Measurements from ENCODE around the gene SIRPD. TPM values are rescaled to one million over a fixed set of nuclear protein-coding genes. Genes with fewer than 3 reads are reported as not detected.

SIRPD gene
- total RNA-seq, 1 donor from 2014 or later = not detected

DNA sequence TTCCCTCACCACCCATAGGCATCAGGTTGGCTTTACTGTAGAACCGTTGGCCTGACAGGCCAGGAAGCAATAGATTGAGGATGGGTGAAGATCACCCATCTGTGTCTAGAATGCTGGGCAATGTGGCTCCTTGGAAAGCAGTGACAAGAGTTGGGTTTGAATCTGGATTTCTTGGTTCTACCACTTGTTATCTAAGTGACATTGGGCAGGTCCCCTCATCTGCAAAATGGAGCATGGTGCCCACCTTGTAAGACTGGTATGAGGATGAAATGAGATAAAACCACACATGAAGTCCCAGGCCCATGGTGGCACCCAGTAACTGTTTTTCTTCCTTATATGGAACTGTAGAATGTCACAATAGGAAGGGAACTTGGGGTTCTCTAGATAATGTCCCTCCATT lies 43.7 kb downstream of the SIRPD start:
- TF ChIP-seq, protein P1, sequence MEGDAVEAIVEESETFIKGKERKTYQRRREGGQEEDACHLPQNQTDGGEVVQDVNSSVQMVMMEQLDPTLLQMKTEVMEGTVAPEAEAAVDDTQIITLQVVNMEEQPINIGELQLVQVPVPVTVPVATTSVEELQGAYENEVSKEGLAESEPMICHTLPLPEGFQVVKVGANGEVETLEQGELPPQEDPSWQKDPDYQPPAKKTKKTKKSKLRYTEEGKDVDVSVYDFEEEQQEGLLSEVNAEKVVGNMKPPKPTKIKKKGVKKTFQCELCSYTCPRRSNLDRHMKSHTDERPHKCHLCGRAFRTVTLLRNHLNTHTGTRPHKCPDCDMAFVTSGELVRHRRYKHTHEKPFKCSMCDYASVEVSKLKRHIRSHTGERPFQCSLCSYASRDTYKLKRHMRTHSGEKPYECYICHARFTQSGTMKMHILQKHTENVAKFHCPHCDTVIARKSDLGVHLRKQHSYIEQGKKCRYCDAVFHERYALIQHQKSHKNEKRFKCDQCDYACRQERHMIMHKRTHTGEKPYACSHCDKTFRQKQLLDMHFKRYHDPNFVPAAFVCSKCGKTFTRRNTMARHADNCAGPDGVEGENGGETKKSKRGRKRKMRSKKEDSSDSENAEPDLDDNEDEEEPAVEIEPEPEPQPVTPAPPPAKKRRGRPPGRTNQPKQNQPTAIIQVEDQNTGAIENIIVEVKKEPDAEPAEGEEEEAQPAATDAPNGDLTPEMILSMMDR (IDR thresholded peaks at IDR 0.05) = no peak
- TF ChIP-seq EZH2phosphoT487 (IDR thresholded peaks at IDR 0.05) (no peak), EZH2 (IDR thresholded peaks at IDR 0.05) (no peak)
- no peaks in the 10 kb centered on the region for H3K9me3 Mint-ChIP-seq
- no peaks in the 10 kb centered on the region for H3K4me1 Mint-ChIP-seq

GRCh38 chr20:1509237-1509636 lies 48.3 kb downstream of the SIRPD start:
- Histone ChIP-seq H3K9ac (no peak overlapping the region), H2AFZ (replicated peaks) (peak overlapping the region; percentile 72), H3K79me2 (ENCODE audit: low read depth) (no peaks in the 10 kb centered on the region), H3K9me3 (ENCODE audit: low read depth) (no peaks in the 10 kb centered on the region), H3K27me3 (no peaks in the 10 kb centered on the region), H3F3A (ENCODE audit: low read depth) (no peaks in the 10 kb centered on the region), H3K4me2 (no peak overlapping the region), H3K36me3 (no peaks in the 10 kb centered on the region), H4K20me1 (ENCODE audit: low read depth) (no peaks in the 10 kb centered on the region), H3K4me1 (peaks cover 3% of the 10 kb centered on the region), H3K4me3 (no peak overlapping the region), H3K27ac (no peak overlapping the region)
- Mint-ChIP-seq H3K27me3 (ENCODE audit: insufficient read depth, low read depth) (peaks cover 2% of the 10 kb centered on the region), H3K4me1 (no peaks in the 10 kb centered on the region), H3K4me3 (no peak overlapping the region), H3K27ac (no peak overlapping the region), H3K36me3 (no peaks in the 10 kb centered on the region), H3K9me3 (no peaks in the 10 kb centered on the region)
- TF ChIP-seq, protein P1 (IDR thresholded peaks at IDR 0.05) = peak; percentile 44
- TF ChIP-seq EZH2 (IDR thresholded peaks at IDR 0.05) = no peak
- DNase-seq (ENCODE audit: low spot score) = peak; percentile 42

More for the DNA sequence above, 43.7 kb downstream of the SIRPD start:
- Histone ChIP-seq H3K27me3 (no peaks in the 10 kb centered on the region), H3K9me3 (ENCODE audit: low read depth) (no peaks in the 10 kb centered on the region), H3K36me3 (no peaks in the 10 kb centered on the region), H3F3A (ENCODE audit: low read depth) (no peaks in the 10 kb centered on the region), H3K4me3 (no peak overlapping the region), H3K4me2 (no peak overlapping the region), H3K79me2 (ENCODE audit: low read depth) (no peaks in the 10 kb centered on the region), H3K4me1 (peaks cover 4% of the 10 kb centered on the region), H2AFZ (replicated peaks) (no peak overlapping the region), H3K9ac (no peak overlapping the region), H4K20me1 (ENCODE audit: low read depth) (no peaks in the 10 kb centered on the region), H3K27ac (no peak overlapping the region)
- DNase-seq (ENCODE audit: low spot score) = no peak
- no peak overlapping the region for H3K4me3 Mint-ChIP-seq
- H3K27me3 Mint-ChIP-seq (ENCODE audit: insufficient read depth, low read depth) = peaks cover 2% of the 10 kb centered on the region
- H3K27ac Mint-ChIP-seq = no peak overlapping the region
- H3K36me3 Mint-ChIP-seq = no peaks in the 10 kb centered on the region

DNA sequence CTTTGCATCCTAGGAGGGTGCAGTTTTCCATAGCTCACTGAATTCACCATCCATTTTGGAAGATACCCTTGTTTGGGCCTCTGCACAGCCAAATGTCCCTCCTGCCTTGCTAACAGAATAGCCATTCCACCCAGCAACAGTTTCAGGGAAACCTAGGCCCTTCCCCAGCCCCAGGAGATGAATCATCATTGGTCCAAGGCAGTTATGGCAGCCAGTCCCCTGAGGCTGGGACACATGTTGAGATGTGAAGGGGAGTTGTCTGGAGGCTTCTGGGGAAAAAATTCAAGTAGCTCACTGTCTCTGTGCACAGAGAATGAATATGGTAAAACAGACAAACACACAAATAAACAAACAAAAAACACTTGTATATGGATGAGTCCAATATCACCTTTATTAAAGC lies 48.9 kb downstream of the SIRPD start:
- H2AFZ ChIP-seq (replicated peaks) = no peak overlapping the region
- no peaks in the 10 kb centered on the region for H3F3A ChIP-seq (ENCODE audit: low read depth)
- H3K36me3 Mint-ChIP-seq = no peaks in the 10 kb centered on the region

More for the DNA sequence above, 48.9 kb downstream of the SIRPD start:
- H3K4me3 Mint-ChIP-seq = no peak overlapping the region
- H3K4me1 ChIP-seq = peaks cover 3% of the 10 kb centered on the region
- no peaks in the 10 kb centered on the region for H3K9me3 ChIP-seq (ENCODE audit: low read depth)
- H3K27me3 ChIP-seq = no peaks in the 10 kb centered on the region
- H3K9me3 Mint-ChIP-seq = no peaks in the 10 kb centered on the region
- no peaks in the 10 kb centered on the region for H3K4me1 Mint-ChIP-seq
- DNase-seq (ENCODE audit: low spot score) = no peak
- H3K4me2 ChIP-seq = no peak overlapping the region
- peaks cover 2% of the 10 kb centered on the region for H3K27me3 Mint-ChIP-seq (ENCODE audit: insufficient read depth, low read depth)
- H3K4me3 ChIP-seq = no peak overlapping the region
- H3K9ac ChIP-seq = no peak overlapping the region
- no peak overlapping the region for H3K27ac Mint-ChIP-seq
- TF ChIP-seq EZH2 (IDR thresholded peaks at IDR 0.05) (no peak), EZH2phosphoT487 (IDR thresholded peaks at IDR 0.05) (no peak)
- TF ChIP-seq, protein P1 (IDR thresholded peaks at IDR 0.05) = no peak
- no peaks in the 10 kb centered on the region for H3K79me2 ChIP-seq (ENCODE audit: low read depth)
- H4K20me1 ChIP-seq (ENCODE audit: low read depth) = no peaks in the 10 kb centered on the region
- no peak overlapping the region for H3K27ac ChIP-seq
- H3K36me3 ChIP-seq = no peaks in the 10 kb centered on the region
